LHCN-M2 (cell line): Measurements from ENCODE around the gene DLEU7. TPM values are rescaled to one million over a fixed set of nuclear protein-coding genes. Genes with fewer than 3 reads are reported as not detected.
A peak's percentile ranks its signal among the peaks of the same experiment; 100 is the strongest.

ENCODE experiments used
- DNase-seq: peaks from one replicate; pipeline ENCODE4 v3.0.0-alpha.2; 2012; ENCODE audit warnings: low read depth
- total RNA-seq: library from RNA; depleted of rRNA; stranded (reverse); fragments of >200 nt; gene quantifications from 2 replicates; pipeline ENCODE4 v1.2.3, GENCODE V29; 2014

Gene DLEU7
- total RNA-seq, 1 experiment from 2014 or later: not detected

- peak; percentile 54 for DNase-seq
Measured at GRCh38 chr13:50844084-50844875, 788 bp upstream of the DLEU7 start.

- no peak for DNase-seq
Measured at GRCh38 chr13:50842990-50843256, 569 bp downstream of the DLEU7 start.

GRCh38 chr13:50842251-50842989, 1.1 kb downstream of the DLEU7 start:
- DNase-seq: no peak

- no peak for DNase-seq
Measured at GRCh38 chr13:50841786-50842185, 1.7 kb downstream of the DLEU7 start.

GRCh38 chr13:50840284-50840683, 3.2 kb downstream of the DLEU7 start:
- no peak for DNase-seq

- no peak for DNase-seq
Measured at GRCh38 chr13:50839828-50840227, 3.7 kb downstream of the DLEU7 start.

- DNase-seq: no peak
Measured at GRCh38 chr13:50838701-50839100, 4.8 kb downstream of the DLEU7 start.

GRCh38 chr13:50838031-50838430, 5.5 kb downstream of the DLEU7 start:
- DNase-seq: no peak

- no peak for DNase-seq
Measured at GRCh38 chr13:50831512-50831911, 12.0 kb downstream of the DLEU7 start.

GRCh38 chr13:50829896-50830295, 13.6 kb downstream of the DLEU7 start:
- DNase-seq: peak; percentile 26

- DNase-seq: no peak
Measured at GRCh38 chr13:50829226-50829625, 14.3 kb downstream of the DLEU7 start.

- no peak for DNase-seq
Measured at GRCh38 chr13:50826035-50826434, 17.5 kb downstream of the DLEU7 start.

GRCh38 chr13:50812242-50812641, 31.2 kb downstream of the DLEU7 start:
- DNase-seq: no peak

- no peak for DNase-seq
Measured at GRCh38 chr13:50810998-50811397, 32.5 kb downstream of the DLEU7 start.

GRCh38 chr13:50810468-50810867, 33.0 kb downstream of the DLEU7 start:
- no peak for DNase-seq

- DNase-seq: peak; percentile 43
Measured at GRCh38 chr13:50809133-50810090, 34.1 kb downstream of the DLEU7 start.

- DNase-seq: peak; percentile 14
Measured at GRCh38 chr13:50805805-50806204, 37.7 kb downstream of the DLEU7 start.

GRCh38 chr13:50801087-50801931, 42.2 kb downstream of the DLEU7 start:
- DNase-seq: peak; percentile 79

GRCh38 chr13:50800091-50800739, 43.3 kb downstream of the DLEU7 start:
- no peak for DNase-seq

- peak; percentile 55 for DNase-seq
Measured at GRCh38 chr13:50798923-50799322, 44.6 kb downstream of the DLEU7 start.

- DNase-seq: no peak
Measured at GRCh38 chr13:50797091-50797490, 46.4 kb downstream of the DLEU7 start.
